ENCODE results near the gene VRK2.

DNA sequence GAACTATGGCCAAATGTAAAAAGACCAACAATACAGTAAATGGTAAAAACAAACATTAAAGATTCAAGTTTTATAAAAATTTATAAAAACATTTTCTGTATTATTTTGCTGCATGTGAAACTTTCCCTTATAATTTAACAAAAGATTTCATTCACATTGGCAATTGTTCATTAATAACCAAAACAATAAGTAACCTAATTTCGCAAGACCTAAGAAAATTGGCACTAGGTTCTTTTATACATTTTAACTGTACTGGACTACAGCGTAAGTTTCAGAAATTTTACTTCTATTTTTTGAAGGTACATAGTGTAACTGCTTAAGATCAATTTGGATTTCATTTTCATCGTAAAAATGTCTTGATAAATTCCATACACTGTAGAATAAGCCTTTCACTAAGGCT lies 117.3 kb downstream of the VRK2 start:
- TF ChIP-seq, protein P1, sequence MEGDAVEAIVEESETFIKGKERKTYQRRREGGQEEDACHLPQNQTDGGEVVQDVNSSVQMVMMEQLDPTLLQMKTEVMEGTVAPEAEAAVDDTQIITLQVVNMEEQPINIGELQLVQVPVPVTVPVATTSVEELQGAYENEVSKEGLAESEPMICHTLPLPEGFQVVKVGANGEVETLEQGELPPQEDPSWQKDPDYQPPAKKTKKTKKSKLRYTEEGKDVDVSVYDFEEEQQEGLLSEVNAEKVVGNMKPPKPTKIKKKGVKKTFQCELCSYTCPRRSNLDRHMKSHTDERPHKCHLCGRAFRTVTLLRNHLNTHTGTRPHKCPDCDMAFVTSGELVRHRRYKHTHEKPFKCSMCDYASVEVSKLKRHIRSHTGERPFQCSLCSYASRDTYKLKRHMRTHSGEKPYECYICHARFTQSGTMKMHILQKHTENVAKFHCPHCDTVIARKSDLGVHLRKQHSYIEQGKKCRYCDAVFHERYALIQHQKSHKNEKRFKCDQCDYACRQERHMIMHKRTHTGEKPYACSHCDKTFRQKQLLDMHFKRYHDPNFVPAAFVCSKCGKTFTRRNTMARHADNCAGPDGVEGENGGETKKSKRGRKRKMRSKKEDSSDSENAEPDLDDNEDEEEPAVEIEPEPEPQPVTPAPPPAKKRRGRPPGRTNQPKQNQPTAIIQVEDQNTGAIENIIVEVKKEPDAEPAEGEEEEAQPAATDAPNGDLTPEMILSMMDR (IDR thresholded peaks at IDR 0.05): no peak
- TF ChIP-seq POLR2A (IDR thresholded peaks at IDR 0.05): no peak
